Measurements from ENCODE around the gene ZNF341.

ZNF341 gene

DNA sequence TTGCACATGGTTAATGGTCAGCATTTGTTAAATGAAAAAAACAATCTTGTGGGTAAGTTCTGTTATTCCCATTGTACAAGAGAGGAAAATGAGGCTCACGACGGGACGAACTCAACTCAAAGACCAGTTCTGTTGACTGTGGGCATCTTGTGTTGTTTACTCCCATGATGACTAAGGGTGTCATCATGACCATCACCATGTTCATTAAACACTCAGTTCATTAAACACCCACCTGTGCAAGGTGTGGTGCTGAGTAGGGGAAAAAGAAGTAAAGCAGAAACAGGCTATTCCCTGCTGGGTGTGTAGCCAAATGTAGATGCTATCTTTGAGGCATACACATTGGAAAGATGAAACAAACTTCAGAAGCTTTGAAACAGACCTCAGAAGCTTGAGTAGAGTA is 83.9 kb downstream of the ZNF341 start:
- TF ChIP-seq, protein P1, sequence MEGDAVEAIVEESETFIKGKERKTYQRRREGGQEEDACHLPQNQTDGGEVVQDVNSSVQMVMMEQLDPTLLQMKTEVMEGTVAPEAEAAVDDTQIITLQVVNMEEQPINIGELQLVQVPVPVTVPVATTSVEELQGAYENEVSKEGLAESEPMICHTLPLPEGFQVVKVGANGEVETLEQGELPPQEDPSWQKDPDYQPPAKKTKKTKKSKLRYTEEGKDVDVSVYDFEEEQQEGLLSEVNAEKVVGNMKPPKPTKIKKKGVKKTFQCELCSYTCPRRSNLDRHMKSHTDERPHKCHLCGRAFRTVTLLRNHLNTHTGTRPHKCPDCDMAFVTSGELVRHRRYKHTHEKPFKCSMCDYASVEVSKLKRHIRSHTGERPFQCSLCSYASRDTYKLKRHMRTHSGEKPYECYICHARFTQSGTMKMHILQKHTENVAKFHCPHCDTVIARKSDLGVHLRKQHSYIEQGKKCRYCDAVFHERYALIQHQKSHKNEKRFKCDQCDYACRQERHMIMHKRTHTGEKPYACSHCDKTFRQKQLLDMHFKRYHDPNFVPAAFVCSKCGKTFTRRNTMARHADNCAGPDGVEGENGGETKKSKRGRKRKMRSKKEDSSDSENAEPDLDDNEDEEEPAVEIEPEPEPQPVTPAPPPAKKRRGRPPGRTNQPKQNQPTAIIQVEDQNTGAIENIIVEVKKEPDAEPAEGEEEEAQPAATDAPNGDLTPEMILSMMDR (conservative IDR thresholded peaks at IDR 0.05; ENCODE audit: low read depth, low read length) = no peak
- no peak overlapping the region for H3K4me3 ChIP-seq (ENCODE audit: low read length)
- no peak for DNase-seq (ENCODE audit: low read depth)

DNA sequence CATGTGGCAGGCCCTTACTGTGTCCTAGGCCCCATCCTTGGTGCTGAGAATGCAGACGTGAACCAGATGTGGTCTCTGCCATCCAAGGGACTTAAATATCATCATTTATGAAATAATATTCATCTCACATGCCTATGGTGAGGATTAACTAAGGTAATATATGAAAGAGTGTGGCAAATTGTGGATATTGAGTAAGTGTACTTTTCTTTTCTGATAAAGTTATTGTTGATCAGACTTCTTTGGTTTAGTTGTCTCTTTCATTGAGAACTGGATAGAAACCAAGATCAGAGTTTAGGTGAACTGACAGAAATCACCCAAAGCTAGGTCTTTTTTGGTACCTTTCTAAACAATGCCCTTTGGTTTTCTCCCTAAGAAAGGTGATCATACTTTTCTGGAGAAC is 84.4 kb downstream of the ZNF341 start:
- TF ChIP-seq, protein P1 (conservative IDR thresholded peaks at IDR 0.05; ENCODE audit: low read depth, low read length) = no peak

DNA sequence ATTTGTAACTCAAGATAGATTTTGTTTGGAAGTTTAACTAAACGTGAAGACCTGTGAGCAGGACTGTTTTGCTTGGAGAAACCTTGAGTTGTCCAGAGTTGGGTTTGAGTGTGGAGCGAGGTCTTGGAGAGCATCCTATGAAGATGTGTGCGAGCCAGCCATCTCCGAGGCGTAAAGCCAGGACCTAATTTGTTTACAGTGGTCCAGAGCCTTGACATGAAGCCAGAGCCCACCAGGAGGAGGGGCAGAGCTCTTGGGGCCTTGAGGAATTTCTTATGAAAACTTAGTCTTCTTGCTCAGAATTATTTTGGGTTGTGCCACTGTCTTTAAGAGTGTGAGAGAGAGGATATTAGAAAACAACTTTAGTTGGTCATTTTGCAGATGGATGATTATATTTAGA is 85.6 kb downstream of the ZNF341 start:
- DNase-seq (ENCODE audit: low read depth) = no peak
- TF ChIP-seq, protein P1 (conservative IDR thresholded peaks at IDR 0.05; ENCODE audit: low read depth, low read length) = no peak

More for the DNA sequence above, 84.4 kb downstream of the ZNF341 start:
- no peak overlapping the region for H3K4me3 ChIP-seq (ENCODE audit: low read length)
- no peak for DNase-seq (ENCODE audit: low read depth)

DNA sequence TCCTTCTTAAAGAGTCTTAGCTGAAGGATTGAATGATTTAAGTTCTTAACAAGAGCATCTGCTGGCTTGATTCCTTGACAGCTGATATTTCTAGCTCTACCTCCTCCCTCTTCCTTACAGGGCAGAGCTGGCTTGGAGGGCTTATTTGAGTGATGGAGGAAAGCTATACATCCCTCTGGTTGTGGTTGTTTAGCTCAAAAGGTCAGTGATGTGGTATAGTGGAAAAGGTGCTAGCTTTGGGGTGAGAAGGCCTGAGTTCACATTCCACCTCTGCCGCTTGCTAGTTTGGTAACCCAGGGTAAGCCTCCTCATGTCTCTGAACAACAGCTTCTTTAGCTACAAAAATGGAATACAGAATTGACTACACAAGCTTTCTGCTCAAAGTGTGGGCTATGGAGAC is 87.7 kb downstream of the ZNF341 start:
- no peak overlapping the region for H3K4me3 ChIP-seq (ENCODE audit: low read length)
- no peak for DNase-seq (ENCODE audit: low read depth)
- TF ChIP-seq, protein P1 (conservative IDR thresholded peaks at IDR 0.05; ENCODE audit: low read depth, low read length) = no peak

More for the DNA sequence above, 85.6 kb downstream of the ZNF341 start:
- no peak overlapping the region for H3K4me3 ChIP-seq (ENCODE audit: low read length)

DNA sequence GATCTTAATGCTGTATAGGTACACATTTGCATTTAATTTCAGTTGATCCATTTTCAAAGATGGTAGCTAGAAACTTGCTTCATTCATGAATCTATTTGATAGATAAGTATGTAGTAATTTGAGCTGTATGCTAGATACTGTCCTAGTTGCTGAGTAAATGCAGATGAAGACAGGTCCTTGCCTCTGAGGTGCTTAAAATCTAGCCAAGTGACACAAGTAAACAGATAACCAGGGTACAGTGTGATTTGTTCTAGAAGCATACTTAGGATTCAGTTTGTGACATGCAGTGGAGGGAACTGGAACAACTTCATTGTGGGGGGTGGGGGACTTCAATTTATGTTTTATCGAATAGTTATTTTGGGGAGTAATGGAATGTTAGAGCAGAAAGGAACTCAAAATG is 88.6 kb downstream of the ZNF341 start:
- TF ChIP-seq, protein P1 (conservative IDR thresholded peaks at IDR 0.05; ENCODE audit: low read depth, low read length) = no peak
- no peak overlapping the region for H3K4me3 ChIP-seq (ENCODE audit: low read length)
- no peak for DNase-seq (ENCODE audit: low read depth)

DNA sequence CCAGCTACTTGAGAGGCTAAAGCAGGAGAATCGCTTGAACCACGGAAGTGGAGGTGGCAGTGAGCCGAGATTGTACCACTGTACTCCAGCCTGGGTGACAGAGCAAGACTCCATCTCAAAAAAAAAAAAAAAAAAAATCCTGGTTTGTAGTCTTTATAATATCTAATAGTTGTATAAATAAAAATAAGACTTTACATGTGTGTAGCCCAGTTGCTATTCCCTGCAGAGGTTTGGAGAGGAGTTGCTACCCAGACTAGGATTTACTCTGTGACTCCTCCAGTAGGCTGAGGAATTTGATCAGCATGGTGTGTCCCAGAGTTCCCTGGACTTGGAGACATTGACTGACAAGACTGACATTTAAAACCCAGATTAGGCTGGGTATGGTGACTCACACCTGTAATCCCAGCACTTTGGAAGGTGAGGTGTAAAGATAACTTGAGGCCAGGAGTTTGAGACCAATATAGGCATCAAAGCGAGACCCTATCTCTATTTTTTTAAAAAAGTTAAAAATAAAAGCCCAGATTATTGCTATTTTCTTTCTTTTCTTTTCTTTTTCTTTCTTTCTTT is 89.6 kb downstream of the ZNF341 start:
- TF ChIP-seq, protein P1 (conservative IDR thresholded peaks at IDR 0.05; ENCODE audit: low read depth, low read length) = no peak
- H3K4me3 ChIP-seq (ENCODE audit: low read length) = no peak overlapping the region
- no peak for DNase-seq (ENCODE audit: low read depth)

DNA sequence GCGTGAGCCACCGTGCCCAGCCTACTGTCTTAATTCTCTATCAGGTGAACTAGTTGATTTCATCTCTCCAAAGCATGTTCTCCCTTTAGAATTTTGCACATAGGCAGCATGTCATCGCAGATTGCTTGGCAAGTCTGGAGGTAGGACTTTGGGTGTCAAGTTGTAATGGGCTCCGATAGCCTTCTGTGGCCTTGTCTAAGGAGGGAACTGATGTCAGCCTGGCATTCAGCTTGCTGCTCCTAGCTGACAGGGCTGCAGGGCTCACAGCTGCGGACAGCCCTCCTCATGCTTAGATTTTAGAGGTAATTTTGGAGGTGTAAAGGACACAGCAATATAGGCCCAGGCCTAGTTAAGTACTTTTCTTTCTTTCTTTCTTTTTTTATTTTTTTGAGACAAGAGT is 90.6 kb downstream of the ZNF341 start:
- H3K4me3 ChIP-seq (ENCODE audit: low read length) = no peak overlapping the region
- no peak for DNase-seq (ENCODE audit: low read depth)
- TF ChIP-seq, protein P1 (conservative IDR thresholded peaks at IDR 0.05; ENCODE audit: low read depth, low read length) = no peak
